ENCODE data around the gene PI4K2B. TPM values are rescaled to one million over a fixed set of nuclear protein-coding genes. Genes with fewer than 3 reads are reported as not detected.

The PI4K2B gene
- total RNA-seq, 2 donors from 2014 or later, result 15.6 to 16.1 TPM

- DNase-seq, result no peak
- Histone ChIP-seq H3K4me1 (ENCODE audit: control insufficient read depth, insufficient read depth, low read length) (no peaks in the 10 kb centered on the region), H3K9me3 (ENCODE audit: control insufficient read depth, low read length) (peaks cover 55% of the 10 kb centered on the region), H3K4me3 (ENCODE audit: low read length) (no peak overlapping the region), H3K27me3 (ENCODE audit: control insufficient read depth, insufficient read depth, low read length, poor library complexity, severe bottlenecking) (no peaks in the 10 kb centered on the region), H3K27ac (ENCODE audit: low read depth, low read length) (no peak overlapping the region), H3K36me3 (ENCODE audit: control insufficient read depth, insufficient read depth, low read length) (no peaks in the 10 kb centered on the region), H3K9ac (ENCODE audit: extremely low read depth, low read length, poor library complexity, severe bottlenecking) (no peak overlapping the region)
- Mint-ChIP-seq H3K36me3 (ENCODE audit: low read depth) (peaks cover 3% of the 10 kb centered on the region), H3K4me1 (no peaks in the 10 kb centered on the region), H3K9me3 (peaks cover 69% of the 10 kb centered on the region), H3K4me3 (no peak overlapping the region), H3K27ac (no peak overlapping the region), H3K27me3 (ENCODE audit: insufficient read depth) (peaks cover 4% of the 10 kb centered on the region)
- 88 to 90% methylated on average over 6 of the region's 6 CpGs for WGBS, 2 experiments (ENCODE audit: insufficient coverage in 1 of 2, insufficient read length in 1 of 2)
- no peak for TF ChIP-seq CTCF (conservative IDR thresholded peaks at IDR 0.05)
Measured at GRCh38 chr4:25229804-25230203, 4.0 kb upstream of the PI4K2B start.

GRCh38 chr4:25233194-25233593, 639 bp upstream of the PI4K2B start:
- Histone ChIP-seq H3K9me3 (ENCODE audit: control insufficient read depth, low read length) (peaks cover 36% of the 10 kb centered on the region), H3K36me3 (ENCODE audit: control insufficient read depth, insufficient read depth, low read length) (peaks cover 6% of the 10 kb centered on the region), H3K27ac (ENCODE audit: low read depth, low read length) (no peak overlapping the region), H3K4me1 (ENCODE audit: control insufficient read depth, insufficient read depth, low read length) (no peaks in the 10 kb centered on the region), H3K27me3 (ENCODE audit: control insufficient read depth, insufficient read depth, low read length, poor library complexity, severe bottlenecking) (no peaks in the 10 kb centered on the region), H3K4me3 (ENCODE audit: low read length) (peak overlapping the region; percentile 77), H3K9ac (ENCODE audit: extremely low read depth, low read length, poor library complexity, severe bottlenecking) (no peak overlapping the region)
- no peak overlapping the region for H3K27ac Mint-ChIP-seq
- TF ChIP-seq CTCF (conservative IDR thresholded peaks at IDR 0.05), result no peak
- H3K4me3 Mint-ChIP-seq, result peak overlapping the region; percentile 69
- H3K36me3 Mint-ChIP-seq (ENCODE audit: low read depth), result peaks cover 4% of the 10 kb centered on the region
- H3K4me1 Mint-ChIP-seq, result peaks cover 5% of the 10 kb centered on the region
- H3K27me3 Mint-ChIP-seq (ENCODE audit: insufficient read depth), result peaks cover 6% of the 10 kb centered on the region
- peaks cover 42% of the 10 kb centered on the region for H3K9me3 Mint-ChIP-seq
- DNase-seq, result no peak

DNA sequence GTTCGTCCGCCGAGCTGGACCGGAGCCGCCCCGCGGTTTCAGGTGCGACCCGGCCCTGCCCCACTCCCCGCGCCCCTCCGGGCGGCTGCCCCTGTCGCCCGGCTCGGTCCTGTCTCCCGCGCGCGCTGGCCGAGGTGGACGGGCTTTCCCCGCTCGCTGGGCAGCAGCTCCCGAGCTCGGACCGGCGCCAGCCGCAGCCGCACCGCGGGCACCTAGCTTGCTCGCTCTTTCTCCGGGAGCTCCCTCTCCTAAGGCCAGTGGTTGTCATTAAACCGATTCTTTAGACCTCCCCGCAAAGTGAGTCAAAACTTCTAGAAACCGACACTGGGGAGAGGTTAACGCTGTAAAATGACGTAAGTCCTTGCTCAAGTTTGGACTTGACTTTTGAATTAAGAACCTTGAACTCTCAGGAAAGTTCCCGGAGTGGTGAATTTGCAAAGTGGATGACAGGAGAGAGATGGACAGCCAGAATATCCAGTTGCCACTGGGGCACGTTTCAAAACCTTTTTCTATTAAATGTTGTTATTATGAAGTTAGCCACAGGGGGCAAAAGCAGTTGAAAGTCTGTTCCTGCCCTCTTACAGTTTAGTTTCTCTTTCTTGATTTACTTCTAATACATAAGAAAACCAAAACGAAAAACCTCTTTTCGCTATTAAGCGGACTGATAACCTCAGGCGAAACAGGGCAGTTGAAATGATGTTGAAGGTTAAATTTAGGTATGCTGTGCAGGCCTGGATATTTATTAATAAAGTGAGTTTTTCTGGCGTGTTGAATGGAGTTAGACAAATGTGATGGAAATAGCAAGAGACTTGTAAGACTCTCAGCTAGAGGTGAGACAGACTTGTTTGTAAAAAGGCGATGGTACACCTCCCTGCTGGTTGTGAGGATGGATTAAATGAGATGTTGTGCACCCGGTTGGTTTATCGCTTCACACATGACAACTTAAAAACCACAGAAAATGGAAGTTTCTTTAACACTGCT, 847 bp downstream of the PI4K2B start:
- Mint-ChIP-seq H3K27ac (peak overlapping the region; percentile 72), H3K36me3 (ENCODE audit: low read depth) (peaks cover 10% of the 10 kb centered on the region), H3K9me3 (peaks cover 35% of the 10 kb centered on the region), H3K27me3 (ENCODE audit: insufficient read depth) (peaks cover 6% of the 10 kb centered on the region), H3K4me1 (peaks cover 5% of the 10 kb centered on the region), H3K4me3 (peak overlapping the region; percentile 69)
- H3K4me1 ChIP-seq (ENCODE audit: control insufficient read depth, insufficient read depth, low read length), result no peaks in the 10 kb centered on the region
- H3K9ac ChIP-seq (ENCODE audit: extremely low read depth, low read length, poor library complexity, severe bottlenecking), result peak overlapping the region; percentile 71
- TF ChIP-seq CTCF (conservative IDR thresholded peaks at IDR 0.05), result peak; percentile 40
- H3K36me3 ChIP-seq (ENCODE audit: control insufficient read depth, insufficient read depth, low read length), result peaks cover 9% of the 10 kb centered on the region
- H3K4me3 ChIP-seq (ENCODE audit: low read length), result peak overlapping the region; percentile 94
- DNase-seq, result peak; percentile 81
- 10 to 41% methylated on average over 8 to 49 of the region's 49 CpGs for WGBS, 2 experiments (ENCODE audit: insufficient coverage in 1 of 2, insufficient read length in 1 of 2)
- peaks cover 35% of the 10 kb centered on the region for H3K9me3 ChIP-seq (ENCODE audit: control insufficient read depth, low read length)
- H3K27me3 ChIP-seq (ENCODE audit: control insufficient read depth, insufficient read depth, low read length, poor library complexity, severe bottlenecking), result no peaks in the 10 kb centered on the region
- no peak overlapping the region for H3K27ac ChIP-seq (ENCODE audit: low read depth, low read length)

Data from endodermal cell (in vitro differentiated cells).